Activated CD8-positive, alpha-beta memory T cell treated with anti-CD3 and anti-CD28 coated beads, Interleukin-2, amount 50 U/mL, for 24 hours (primary cell): ENCODE measurements around the gene AKAP6.

ENCODE experiments used
- DNase-seq: peaks from one replicate; pipeline ENCODE4 v3.0.0-alpha.2; 2020; ENCODE audit errors: extremely low read depth

The AKAP6 gene

DNA sequence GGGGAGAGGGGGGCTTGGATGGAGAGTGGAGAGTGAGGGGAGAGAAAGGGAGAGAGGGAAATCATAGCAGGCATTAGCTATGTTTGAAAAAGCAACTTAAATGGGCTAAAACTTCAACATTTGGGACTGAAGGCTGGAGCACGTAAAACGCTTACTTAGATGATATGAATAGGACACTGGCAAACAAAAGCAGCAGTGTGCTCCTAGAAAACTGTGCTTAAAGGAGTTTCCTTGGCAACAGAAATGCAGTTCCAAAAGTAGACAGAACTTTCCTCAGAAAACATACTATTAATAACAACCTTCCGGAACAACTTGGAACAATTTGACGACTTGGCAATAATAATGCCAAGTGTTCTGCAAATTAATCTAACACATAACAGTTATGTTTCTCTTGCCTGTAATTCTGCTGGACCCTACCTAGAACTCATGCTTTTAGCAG is 374.1 kb downstream of the AKAP6 start:
- no peak for DNase-seq

DNA sequence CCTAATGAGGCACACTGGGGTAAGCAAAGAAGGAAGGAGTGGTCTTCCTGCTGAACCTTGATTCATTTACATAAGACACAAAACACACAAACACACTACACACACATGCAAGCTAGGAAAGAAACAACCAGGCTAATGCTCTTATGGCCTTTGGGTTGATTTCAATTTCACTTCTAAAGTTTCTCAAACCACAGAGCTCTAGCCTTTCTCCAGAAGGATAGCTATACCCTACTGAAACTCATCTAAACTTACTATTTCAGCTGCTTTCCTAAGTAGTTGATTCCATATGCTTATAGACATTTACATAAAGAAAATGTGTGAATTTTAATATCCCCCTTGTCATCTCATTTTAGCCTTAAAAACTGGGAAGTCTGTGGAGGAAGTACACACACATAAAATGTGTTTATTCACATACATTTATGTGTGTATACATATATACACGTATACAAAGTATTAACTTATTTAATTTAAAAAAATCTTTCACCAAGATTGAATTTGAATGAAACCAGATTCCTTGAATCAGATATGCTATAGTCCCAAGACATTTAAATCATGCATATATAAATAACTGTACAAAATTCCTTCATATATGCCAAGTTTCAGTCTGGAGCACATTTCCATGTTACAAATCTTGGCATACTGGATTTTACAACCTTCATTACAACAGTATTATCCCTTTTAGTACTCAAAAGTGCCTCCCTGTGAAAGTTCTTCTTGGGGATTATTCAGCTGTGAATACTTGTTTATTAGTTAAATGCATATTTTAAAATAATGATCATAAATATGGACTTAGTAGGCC is 377.8 kb downstream of the AKAP6 start:
- DNase-seq = no peak

DNA sequence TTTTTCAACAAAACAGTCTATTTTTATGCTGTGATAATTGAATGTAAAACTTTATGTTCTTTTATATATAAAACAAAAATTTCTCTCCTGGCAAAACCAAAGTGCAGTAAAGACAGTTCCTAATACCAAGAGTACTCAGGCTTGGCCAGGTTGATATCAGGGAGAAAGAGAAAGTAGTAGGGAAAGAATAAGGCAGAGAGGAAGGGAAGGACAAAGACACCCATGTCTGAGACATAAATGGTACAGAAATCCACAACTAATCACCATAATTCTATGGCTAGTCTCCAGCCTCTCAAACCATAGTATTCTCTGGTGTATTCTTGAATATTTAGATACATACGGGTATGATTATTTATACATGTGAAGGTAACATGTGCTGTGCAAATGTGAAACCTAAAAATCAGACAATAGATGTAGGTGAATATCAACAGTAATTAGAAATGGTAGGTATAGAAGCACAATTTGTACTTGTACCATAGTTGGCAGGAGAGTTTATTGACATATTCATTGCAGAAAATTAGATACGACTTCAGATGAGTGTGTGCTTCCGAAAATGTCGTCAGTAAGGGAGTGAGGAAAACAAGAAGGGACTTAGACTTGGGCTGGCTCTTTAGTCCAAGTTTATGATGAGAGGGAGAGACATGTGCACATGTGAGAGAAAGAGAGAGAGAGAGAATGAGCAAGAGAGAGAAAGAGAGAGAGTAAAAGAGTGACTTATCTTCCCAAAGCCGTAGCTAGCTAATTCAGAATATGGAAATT is 378.8 kb downstream of the AKAP6 start:
- no peak for DNase-seq

DNA sequence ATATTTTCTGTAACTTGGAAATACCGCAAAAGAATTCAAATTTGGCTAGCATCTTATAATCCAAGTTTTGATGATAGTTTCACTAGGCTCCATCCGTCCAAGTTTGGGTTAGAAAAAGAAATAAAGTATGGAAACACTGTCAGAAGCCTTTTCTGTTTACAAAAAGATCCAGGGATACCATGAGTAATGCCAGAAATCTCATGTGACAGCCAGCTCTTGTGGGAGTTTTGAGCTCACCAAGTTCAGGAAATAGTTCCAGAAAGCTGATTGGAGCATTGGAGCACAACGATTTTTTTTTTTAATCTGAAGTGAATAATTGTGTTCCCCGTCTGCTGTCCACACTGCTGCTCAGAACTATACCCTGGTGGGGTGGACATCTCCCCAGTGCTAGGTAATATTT is 379.9 kb downstream of the AKAP6 start:
- DNase-seq = no peak

DNA sequence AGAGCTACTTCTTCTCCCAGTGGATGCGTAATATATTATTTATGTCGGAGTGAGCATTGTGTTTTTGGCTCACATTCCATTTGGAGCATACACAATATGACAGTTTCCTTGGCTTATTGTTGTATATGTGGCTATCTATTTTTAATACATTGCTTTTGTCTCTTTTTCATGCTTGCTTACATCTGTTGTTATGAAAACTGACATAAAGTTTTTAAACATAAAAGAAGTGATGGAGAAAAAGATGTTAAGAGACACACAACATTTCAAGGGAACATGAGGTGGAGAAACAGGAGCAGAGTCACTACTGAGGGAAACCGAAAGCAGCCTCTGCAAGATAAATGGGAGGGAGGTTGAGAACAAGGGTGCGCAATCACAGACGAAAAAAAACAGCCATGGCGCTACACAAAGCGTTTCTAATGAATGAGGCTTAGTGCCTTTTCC is 381.2 kb downstream of the AKAP6 start:
- DNase-seq = no peak

DNA sequence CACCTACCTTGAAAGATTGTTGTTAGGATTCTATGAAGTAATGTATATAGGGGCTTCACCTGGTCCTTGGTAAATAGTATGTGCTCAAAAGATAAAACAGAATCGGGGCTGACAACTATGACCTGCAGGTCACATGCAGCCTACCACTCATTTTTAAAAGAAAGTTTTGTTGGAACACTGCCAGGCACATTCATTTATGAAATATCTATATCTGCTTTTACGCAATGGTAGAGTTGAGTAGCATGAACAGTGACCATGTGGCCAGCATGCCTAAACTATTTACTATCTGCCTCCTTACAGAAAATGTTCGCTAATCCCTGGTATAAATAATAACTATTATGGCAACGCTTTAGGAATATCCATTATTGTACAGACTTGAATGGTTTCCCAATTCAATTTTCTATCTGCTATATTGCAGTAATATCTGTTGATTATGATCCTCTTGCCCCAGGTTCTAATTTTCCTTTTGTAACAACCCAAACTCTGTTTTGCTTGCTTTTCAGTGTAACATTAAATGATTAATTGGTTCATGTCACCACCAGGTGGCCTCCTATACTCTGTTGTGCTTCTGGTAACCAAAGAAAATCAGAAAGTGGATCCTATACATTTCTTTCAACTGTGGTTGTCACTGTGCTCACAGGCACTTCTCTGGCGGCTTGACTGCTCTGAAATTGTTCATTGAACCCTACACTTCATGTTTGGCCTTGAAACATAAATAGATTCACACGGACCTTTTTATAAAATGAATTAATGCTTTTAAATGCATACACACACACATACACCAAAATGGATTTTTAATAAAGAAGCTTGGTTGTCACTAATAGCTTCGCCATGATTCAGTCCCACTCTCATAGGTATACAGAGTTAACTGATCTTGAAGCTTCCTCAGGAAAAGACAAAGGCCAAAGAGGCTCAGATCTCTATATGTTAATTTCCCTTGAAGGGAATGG is 381.9 kb downstream of the AKAP6 start:
- no peak for DNase-seq

DNA sequence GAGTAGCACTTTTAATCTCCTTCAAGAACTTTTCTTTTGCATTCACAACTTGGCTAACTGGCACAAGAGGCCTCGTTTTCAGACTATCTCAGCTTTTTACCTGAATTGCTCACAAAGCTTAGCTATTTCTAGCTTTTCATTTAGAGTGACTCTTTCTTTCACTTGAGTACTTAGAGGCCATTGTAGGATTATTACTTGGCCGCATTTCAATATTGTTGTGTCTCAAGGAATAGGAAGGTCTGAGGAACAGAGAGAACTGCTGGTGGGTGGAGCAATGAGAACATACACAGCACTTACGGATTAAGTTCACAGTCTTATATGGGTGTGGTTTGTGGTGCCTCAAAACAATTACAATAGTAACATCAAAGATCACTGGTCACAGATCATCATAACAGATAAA is 384.8 kb downstream of the AKAP6 start:
- DNase-seq = no peak

DNA sequence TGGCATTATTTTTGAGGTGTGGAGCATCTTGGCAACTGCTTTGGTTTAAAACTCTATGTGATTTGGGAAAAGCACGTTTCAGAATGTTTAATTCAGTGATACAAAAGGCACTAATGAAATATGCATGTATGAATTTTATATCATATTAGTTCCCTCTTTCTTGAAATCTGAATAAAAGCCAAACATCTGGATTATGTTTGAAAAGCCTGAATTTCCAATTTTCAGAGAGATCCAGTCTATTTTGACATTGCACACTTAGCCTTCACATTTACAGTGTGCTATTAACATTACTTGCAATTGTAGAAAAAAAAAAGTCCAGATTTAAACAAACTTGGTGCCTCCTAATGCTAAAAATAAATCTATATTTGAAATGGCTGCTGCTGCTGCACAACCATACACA is 390.5 kb downstream of the AKAP6 start:
- DNase-seq = no peak

DNA sequence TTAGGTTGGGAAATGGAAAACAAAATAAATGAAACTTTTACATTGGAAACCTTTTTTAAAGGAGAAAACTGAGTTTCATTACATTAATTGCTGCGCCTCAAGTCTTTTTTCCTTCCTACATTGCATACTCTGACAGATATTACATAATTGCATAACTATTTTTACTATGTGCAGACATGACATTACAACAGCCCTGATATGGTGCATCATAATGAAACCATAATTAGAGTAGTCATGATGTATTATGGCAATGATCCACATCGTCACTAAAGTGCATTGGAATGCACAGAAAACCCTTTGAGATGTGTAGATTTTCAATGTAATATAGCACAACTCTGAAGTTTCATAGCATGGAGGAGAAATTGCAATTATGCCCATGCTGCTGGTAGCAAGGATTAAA is 391.8 kb downstream of the AKAP6 start:
- no peak for DNase-seq

DNA sequence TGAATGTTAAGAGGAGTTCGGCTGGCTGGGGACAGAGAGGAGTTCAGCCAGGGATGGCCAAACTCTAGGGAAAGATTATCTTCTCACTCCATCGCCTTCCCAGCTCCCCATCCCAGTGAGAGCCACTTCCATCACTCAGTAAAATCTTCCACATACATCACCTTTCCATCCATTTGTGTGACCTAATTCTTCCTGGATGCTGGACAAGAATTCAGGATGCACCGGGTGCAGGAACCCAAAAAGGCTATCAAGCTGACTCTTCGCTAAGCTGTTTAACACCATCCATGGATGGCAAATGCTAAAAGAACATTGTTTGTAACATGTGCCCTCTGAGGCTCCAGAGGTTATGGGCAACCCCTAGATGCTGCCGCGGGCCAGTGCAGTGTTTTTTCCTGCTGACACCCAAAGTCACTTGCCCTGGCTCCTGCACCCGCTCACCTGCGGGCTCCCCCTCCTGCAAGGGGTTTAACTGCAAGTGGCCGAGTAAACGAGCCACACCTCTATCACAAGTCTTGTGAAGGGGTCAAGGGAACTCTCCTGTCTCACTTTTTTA is 393.6 kb downstream of the AKAP6 start:
- no peak for DNase-seq

DNA sequence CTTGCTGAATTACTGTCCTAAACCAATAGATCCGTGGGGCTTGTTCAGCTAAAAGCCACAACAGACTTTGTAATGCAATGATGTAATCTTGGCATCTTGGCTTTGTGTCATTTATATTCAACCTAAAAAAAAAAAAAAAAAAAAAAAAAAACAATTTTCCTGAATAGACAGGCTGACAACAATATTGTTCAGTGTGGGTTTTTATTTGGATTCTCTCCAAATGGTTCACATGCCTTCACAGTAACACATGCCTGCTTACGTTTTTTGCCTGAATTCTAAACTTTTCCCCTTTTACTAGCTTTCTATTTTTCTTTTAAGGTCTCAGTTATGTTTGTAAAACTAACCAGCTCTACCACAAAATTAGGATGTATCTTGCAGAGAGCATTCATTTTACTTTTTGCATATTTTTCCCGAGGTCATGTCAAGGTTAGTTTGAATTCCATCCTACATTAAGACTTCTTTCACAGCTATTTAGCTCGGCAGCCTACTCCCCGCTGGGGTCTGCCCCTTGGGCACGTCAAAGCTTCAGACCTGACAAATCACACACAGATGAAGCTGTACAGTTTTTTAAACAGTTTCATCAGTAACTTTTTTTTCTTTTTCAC is 395.9 kb downstream of the AKAP6 start:
- no peak for DNase-seq

DNA sequence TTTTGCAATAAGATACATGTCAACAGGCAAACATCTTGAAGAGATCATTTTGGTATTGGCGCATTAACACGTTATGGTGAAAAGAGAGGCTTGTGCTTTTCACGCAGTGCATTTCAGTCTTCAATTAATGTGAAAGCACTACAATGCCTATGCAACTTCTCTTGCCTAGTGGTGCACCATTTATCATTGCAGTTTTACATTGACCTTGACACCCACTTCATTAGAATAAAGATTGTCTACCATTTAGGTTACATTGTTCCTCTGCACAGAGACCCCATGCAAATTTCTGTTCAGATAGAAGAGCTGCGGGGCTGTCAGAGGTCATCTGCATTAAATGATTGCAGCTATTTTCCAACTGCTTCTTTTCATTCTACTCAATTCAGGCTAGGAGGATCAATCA is 397.4 kb downstream of the AKAP6 start:
- DNase-seq = no peak

DNA sequence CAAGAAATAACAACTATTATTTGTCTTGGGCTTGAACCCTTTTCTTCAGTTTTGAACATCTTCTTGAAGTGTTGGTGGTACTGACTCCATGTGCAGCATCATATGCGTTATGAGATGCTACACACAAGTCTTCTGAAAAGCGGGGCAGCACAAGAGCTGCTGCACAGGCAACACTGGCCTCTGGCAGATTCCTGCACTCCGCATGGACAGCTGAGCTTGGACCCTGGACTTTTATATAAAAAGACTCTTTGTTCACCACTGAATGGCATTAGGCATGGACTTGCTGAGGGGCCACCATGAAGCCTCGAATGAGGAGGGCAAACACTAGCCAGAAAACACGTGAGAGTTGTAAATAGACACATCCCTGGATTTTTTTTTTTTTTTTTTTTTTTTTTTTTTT is 398.7 kb downstream of the AKAP6 start:
- no peak for DNase-seq

DNA sequence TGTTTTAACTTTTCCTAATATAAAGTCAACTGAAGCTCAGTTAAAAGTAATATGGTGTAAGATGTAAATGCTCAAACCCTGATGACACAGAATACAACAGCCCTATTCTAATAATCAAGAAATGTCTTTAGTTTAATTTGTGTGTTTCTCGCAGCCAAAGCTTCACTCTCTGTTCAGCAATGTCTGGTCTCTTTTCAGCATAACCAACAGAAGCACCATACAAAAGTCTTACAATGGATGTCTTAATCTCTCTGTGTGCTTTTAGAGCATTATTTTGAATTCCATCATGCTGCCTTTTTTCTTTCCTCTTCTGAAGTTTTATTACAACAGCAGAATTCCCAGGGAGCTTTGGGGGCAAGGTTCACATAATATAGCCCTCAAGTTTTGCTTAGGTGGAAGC is 399.4 kb downstream of the AKAP6 start:
- no peak for DNase-seq

DNA sequence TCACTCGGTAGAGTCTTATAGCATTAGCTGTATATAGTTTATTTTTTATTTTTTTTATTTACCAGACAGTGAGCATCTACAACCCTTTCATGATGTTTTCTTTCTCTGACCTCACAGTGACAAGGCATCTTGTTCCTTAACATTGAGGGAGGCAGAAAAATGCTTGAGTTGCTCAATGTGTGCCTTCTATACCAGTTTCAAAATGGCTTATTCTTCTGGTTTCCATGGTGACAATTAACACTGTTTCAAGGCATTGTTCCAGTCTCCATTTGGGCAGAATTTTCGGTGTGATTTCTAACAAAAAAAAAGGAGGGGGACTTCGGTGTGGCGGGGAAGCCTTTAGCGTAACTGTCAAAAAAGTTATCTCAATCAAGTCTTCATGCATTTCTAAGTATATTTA is 399.9 kb downstream of the AKAP6 start:
- no peak for DNase-seq

DNA sequence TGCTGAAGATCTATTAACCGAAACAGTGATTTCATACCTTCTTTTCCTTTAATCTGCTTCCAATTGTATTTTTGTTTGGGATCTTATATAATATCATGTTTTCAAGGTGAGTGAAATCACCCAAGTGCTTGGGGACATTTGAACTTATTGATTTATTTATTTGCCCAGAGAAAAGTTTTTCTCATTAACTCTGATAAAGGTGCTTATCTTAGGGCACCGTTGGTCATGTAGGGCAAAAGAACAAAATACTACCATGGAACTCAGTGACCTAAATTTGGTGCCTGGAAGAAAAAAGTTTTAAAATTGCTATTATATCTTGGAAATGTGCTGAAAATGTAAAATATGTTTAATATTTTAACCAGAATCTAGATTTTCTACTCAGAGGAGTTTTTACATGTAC is 402.2 kb downstream of the AKAP6 start:
- DNase-seq = no peak

DNA sequence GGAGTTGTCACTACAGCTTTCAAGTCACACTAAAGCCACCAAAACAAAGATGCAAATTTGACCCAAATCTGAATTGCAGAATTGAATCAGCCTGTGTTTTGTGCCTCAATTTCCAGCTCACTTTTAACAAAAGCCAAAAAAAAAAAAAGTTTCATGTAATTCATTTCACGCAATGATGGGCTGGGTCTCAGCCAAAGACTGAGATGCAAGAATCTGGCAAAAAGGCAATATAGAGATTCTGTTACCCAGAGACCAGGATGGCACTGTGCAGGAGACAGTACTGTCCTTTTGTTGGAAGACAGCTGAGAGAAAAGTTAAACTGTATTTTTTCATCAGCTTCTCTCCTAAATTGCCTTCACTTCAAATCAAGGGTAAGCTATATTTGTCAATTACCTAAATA is 403.9 kb downstream of the AKAP6 start:
- DNase-seq = no peak

DNA sequence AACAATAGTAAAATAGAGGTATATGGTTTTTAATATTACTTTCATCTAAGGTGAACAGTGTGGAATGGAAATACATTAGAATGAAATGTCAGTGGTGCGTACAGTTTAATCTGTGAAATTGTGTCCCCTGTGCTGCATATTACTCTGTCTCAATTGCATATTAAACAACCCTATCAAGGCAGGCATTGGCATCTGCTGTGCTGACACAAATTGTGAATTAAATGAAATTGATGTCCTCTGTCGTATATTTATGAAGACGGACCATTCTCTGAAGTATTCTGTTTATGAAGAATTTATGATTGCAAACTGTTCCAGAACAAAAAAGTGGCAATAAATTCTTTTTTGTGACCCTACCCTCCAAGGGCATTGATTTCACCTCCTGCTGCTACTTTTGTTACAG is 405.2 kb downstream of the AKAP6 start:
- DNase-seq = no peak

DNA sequence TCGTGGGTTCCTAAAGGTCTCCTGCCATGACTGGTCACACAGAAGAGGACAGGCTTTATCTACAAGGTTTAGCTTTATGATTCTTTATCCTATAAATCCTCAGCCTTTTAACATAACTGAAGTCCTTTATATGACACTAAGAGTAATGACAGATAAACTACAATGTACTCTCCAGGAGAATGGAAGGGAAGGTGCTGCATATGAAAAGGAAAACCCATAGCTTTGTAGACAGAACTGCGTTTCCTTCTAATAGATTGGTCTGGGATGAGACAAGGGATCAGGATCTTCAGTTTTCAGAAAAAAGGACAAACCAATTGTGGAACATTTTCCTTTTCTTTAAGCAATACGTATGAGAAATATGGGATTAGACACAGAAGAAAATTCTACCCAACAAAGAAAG is 408.5 kb downstream of the AKAP6 start:
- no peak for DNase-seq

DNA sequence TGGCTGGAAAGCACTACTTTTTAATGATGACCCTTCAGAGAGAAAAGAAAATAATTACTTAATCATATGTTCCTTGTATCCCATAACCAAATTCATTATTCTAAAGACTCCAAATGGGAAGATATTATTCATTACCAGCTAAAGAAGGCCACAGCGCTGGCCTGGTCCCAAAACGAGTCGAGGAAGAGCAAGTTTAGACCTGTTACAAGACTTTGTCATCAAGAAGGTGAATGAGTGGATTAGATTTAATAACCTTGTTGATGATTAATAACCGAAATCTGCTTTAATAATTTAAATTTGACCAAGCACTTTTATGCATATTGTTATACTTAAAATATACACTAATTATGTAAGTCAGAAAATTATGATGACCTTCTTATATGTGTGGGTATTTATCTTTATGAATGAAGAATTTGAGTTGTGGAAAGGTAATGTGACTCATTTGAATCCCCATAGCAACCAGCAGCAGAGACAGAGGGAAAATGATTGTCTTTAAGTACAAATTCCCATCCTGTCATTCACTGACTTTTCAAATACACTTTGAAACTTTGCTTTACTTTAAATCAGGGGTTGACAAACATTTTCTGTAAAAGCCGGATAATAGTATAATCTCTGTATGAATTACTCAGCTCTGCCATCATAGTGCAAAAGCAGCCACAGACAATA is 409.2 kb downstream of the AKAP6 start:
- no peak for DNase-seq
